Panc1 (cell line): Measurements from ENCODE around the gene CD300LF. TPM values are rescaled to one million over a fixed set of nuclear protein-coding genes. Genes with fewer than 3 reads are reported as not detected.

Source experiments
- ATAC-seq: fragments of 200-7000 bp; cut with Tn5 transposase; 2 replicates; pipeline ENCODE4 v1.9.1; 2020; ENCODE audit warnings: mild to moderate bottlenecking, moderate library complexity
- BruUV-seq: library from RNA; stranded (reverse); fragments of 400-500 nt; replicated peaks from 2 replicates; lab custom pipeline; 2021; lab: Mats Ljungman, UMichigan
- CTCF ChIA-PET: fragments of 300-600 bp; sonication (Branson Sonifier 250); formaldehyde crosslinking; loops from one replicate; lab custom pipeline; 2022; ENCODE audit warnings: antibody characterized with exemption; lab: Charles Lee
- POLR2A ChIA-PET: fragments of 300-600 bp; sonication (Branson Sonifier 250); formaldehyde crosslinking; loops from one replicate; lab custom pipeline; 2022; ENCODE audit warnings: antibody characterized with exemption; lab: Charles Lee
- DNase-seq: peaks from one replicate; pipeline ENCODE4 v3.0.0-alpha.2; 2010; ENCODE audit warnings: low read depth, low spot score
- H3K27ac ChIP-seq: 2 replicates; pipeline ENCODE4 v1.5.1; 2011; ENCODE audit warnings: mild to moderate bottlenecking, low read length, inconsistent platforms
- H3K27me3 ChIP-seq: fragments of 200-500 bp; sonication (Bioruptor generic); 2 replicates; pipeline ENCODE4 v1.6.0; 2014; ENCODE audit warnings: low read length, inconsistent platforms; ENCODE audit not compliant: control insufficient read depth, insufficient read depth
- H3K36me3 ChIP-seq: fragments of 200-500 bp; sonication (Bioruptor generic); 2 replicates; pipeline ENCODE4 v1.5.1; 2014; ENCODE audit warnings: inconsistent platforms, mild to moderate bottlenecking, low read length, moderate library complexity; ENCODE audit not compliant: control insufficient read depth, insufficient read depth
- H3K4me1 ChIP-seq: 2 replicates; pipeline ENCODE4 v1.5.1; 2011; ENCODE audit warnings: inconsistent platforms, mild to moderate bottlenecking, low read length, moderate library complexity; ENCODE audit not compliant: control insufficient read depth, insufficient read depth
- H3K4me3 ChIP-seq, 2 experiments: 2 replicates each; pipeline ENCODE4 v1.5.1; 2011 to 2012; ENCODE audit warnings: low read depth in 2 of 2, low read length in 2 of 2, mild to moderate bottlenecking in 2 of 2, inconsistent platforms in 1 of 2, moderate library complexity in 1 of 2
- H3K9me3 ChIP-seq: fragments of 200-500 bp; sonication (Bioruptor generic); 2 replicates; pipeline ENCODE4 v1.5.1; 2014; ENCODE audit warnings: low read depth, mild to moderate bottlenecking, inconsistent platforms, low read length, moderate library complexity; ENCODE audit not compliant: control insufficient read depth, insufficient read depth
- POLR2AphosphoS5 ChIP-seq: IDR thresholded peaks from 2 replicates; pipeline ENCODE4 v1.6.1; 2012; ENCODE audit warnings: mild to moderate bottlenecking, low read depth, low read length, moderate library complexity
- SIN3A ChIP-seq: IDR thresholded peaks from 2 replicates; pipeline ENCODE4 v1.6.1; 2012; ENCODE audit warnings: low read depth, mild to moderate bottlenecking, low read length, moderate library complexity, borderline replicate concordance; ENCODE audit not compliant: insufficient read depth
- TCF7L2 ChIP-seq: IDR thresholded peaks from 2 replicates; pipeline ENCODE4 v1.6.1; 2011; ENCODE audit warnings: mild to moderate bottlenecking, low read depth, low read length, inconsistent platforms
- in situ Hi-C: cut with HindIII; loops from 2 replicates; pipeline ENCODE4 v1.10.0; 2016; ENCODE audit warnings: low sequenced_read_pairs, low pct_unique_long_range_greater_than_20kb
- intact Hi-C: fragments of 100-400 bp; cut with micrococcal nuclease; formaldehyde crosslinking; loops from one replicate; pipeline ENCODE4 v1.10.0; 2022; ENCODE audit not compliant: unreplicated experiment
- total RNA-seq: library from RNA; stranded (reverse); gene quantifications from one replicate; pipeline ENCODE4 v1.2.1, GENCODE V29; 2021; ENCODE audit not compliant: unreplicated experiment
- TF ChIP-seq, protein P1 (sequence below): fragments of 450-650 bp; IDR thresholded peaks from 2 replicates; pipeline ENCODE4 v1.5.1; 2017; ENCODE audit warnings: mild to moderate bottlenecking
- TF ChIP-seq, protein P2 (sequence below), 2 experiments: IDR thresholded peaks; 2 replicates each; pipeline ENCODE4 v1.6.1; 2011 to 2012; ENCODE audit warnings: low read depth in 2 of 2, control low read depth in 1 of 2, low read length in 1 of 2, mild to moderate bottlenecking in 1 of 2, moderate library complexity in 1 of 2; ENCODE audit not compliant: insufficient read depth in 1 of 2

CD300LF gene
- total RNA-seq, 1 experiment from 2014 or later: not detected

DNA sequence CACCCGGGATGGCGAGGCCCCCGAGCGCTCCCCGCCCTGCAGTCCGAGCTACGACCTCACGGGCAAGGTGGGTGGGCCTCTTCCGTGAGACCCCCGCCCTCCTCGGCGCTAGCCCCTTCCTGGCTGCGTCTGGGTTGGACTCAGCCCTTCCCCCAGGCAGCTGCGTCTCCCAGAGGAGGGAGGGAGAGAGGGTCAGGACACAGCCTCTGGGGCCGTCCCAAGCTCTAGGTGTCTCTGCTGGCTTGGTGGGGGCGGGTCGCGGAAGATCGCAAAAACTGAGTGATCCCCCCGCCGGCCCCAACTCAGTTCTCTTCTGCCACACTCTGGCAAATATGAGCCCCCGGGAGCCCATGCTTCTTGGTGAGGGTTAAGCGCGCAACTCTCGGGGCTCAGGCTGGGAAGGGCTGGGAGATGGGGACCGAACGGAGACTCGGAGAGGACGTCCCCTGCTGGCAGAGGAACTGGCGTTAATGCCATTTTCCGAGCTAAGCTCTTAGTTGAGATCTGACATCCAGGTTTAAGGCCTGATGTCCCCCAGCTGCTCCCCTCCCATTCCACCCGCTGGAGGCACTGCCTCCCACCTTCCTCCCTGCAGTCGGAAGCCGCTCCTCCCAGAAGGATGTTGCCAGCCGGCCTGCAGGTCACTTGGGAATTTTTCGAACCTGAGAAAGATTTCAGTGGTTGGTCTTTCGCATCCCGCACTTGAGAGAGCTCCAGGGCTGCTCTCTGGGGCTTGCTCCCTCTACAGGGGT, 24.8 kb upstream of the CD300LF start:
- Histone ChIP-seq H3K4me1 (peaks cover 7% of the 10 kb centered on the region), H3K4me3 (peak overlapping the region; percentile 28 to 53), H3K27ac (no peak overlapping the region), H3K9me3 (no peaks in the 10 kb centered on the region), H3K36me3 (no peaks in the 10 kb centered on the region), H3K27me3 (0 out of 2 replicates have a peak, but pooled peaks cover 3% of the 10 kb centered on the region)
- TF ChIP-seq, protein P1, sequence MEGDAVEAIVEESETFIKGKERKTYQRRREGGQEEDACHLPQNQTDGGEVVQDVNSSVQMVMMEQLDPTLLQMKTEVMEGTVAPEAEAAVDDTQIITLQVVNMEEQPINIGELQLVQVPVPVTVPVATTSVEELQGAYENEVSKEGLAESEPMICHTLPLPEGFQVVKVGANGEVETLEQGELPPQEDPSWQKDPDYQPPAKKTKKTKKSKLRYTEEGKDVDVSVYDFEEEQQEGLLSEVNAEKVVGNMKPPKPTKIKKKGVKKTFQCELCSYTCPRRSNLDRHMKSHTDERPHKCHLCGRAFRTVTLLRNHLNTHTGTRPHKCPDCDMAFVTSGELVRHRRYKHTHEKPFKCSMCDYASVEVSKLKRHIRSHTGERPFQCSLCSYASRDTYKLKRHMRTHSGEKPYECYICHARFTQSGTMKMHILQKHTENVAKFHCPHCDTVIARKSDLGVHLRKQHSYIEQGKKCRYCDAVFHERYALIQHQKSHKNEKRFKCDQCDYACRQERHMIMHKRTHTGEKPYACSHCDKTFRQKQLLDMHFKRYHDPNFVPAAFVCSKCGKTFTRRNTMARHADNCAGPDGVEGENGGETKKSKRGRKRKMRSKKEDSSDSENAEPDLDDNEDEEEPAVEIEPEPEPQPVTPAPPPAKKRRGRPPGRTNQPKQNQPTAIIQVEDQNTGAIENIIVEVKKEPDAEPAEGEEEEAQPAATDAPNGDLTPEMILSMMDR: peak; percentile 77
- TF ChIP-seq, protein P2, sequence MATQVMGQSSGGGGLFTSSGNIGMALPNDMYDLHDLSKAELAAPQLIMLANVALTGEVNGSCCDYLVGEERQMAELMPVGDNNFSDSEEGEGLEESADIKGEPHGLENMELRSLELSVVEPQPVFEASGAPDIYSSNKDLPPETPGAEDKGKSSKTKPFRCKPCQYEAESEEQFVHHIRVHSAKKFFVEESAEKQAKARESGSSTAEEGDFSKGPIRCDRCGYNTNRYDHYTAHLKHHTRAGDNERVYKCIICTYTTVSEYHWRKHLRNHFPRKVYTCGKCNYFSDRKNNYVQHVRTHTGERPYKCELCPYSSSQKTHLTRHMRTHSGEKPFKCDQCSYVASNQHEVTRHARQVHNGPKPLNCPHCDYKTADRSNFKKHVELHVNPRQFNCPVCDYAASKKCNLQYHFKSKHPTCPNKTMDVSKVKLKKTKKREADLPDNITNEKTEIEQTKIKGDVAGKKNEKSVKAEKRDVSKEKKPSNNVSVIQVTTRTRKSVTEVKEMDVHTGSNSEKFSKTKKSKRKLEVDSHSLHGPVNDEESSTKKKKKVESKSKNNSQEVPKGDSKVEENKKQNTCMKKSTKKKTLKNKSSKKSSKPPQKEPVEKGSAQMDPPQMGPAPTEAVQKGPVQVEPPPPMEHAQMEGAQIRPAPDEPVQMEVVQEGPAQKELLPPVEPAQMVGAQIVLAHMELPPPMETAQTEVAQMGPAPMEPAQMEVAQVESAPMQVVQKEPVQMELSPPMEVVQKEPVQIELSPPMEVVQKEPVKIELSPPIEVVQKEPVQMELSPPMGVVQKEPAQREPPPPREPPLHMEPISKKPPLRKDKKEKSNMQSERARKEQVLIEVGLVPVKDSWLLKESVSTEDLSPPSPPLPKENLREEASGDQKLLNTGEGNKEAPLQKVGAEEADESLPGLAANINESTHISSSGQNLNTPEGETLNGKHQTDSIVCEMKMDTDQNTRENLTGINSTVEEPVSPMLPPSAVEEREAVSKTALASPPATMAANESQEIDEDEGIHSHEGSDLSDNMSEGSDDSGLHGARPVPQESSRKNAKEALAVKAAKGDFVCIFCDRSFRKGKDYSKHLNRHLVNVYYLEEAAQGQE (IDR thresholded peaks at IDR 0.05; ENCODE audit: insufficient read depth in 1 of 2, low read depth in 2 of 2, low read length in 1 of 2): no peak
- TF ChIP-seq TCF7L2: no peak
- TF ChIP-seq POLR2AphosphoS5: no peak
- no peak for TF ChIP-seq SIN3A
- in situ Hi-C loops (no loop called here), intact Hi-C loops (loop anchor here (1.0 to 5.0 kb wide), 2 partner anchors 80 to 170 kb away; partner anchors contain the start of gene CD300H)
- no TSS peak for BruUV-seq
- CTCF ChIA-PET: interaction anchor here (0.5 to 3.6 kb wide), 7 partner anchors 10 to 80 kb away, joined by 3 to 103 read pairs (median 5); no protein-coding TSS in a partner anchor
- POLR2A ChIA-PET: interaction anchor here (0.6 kb wide), 1 partner anchor 113 kb away, joined by 8 read pairs; no protein-coding TSS in a partner anchor
- ATAC-seq (peak; percentile 52), DNase-seq (no peak)

DNA sequence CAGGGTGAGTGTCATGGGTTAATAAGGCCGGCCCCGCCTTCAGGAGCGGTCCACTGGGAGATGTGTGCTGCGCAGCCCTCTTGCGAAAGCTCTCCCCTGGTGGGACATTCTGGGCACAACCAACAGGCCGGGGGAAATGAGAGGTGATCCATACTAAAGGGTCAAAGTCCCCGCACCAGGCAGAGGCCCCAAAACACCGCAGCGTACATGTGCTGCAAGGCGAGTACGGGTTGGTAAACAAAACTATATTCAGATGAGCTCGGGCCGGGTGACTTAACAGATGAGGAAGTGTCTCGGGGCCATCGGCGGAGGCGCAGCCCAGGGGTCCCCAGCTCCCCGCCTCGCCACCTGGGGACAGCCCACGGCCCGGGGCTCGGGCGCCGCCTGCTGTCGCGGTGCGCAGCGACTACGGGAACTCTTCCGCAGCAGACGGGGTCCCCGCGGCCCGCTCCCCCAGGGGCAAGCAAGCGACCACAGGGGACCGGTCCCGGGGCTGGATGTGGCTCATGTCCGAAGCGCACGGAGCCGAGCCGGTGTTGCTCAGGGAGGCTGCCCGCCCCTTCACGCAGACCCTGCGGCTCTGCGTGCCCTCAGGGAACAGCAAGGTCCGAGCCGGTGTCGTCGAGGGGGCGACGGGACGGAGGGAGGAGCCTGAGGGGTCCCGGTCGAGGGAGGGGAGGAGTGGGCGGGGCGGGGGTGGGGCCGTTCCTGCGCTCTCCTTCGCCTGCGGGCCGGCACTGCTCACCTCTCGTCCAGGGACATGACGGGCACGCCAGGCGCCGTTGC, 24.0 kb upstream of the CD300LF start, which contains the start of gene RAB37:
RAB37 (plus strand) TSS at position 744 of the 786 bp plus-strand sequence; CDS start at position 761, 17 bp downstream.
- TF ChIP-seq, protein P1: peak; percentile 85
- TF ChIP-seq SIN3A: no peak
- ATAC-seq: peak; percentile 57
- CTCF ChIA-PET: interaction anchor here (0.7 to 3.6 kb wide), 6 partner anchors 9 to 171 kb away, joined by 3 to 103 read pairs (median 4); no protein-coding TSS in a partner anchor
- BruUV-seq: no TSS peak
- Histone ChIP-seq H3K9me3 (no peaks in the 10 kb centered on the region), H3K36me3 (no peaks in the 10 kb centered on the region), H3K4me1 (peaks cover 7% of the 10 kb centered on the region), H3K27me3 (0 out of 2 replicates have a peak, but pooled peaks cover 3% of the 10 kb centered on the region), H3K27ac (no peak within 1 kb of the TSS), H3K4me3 (peak within 1 kb of the TSS; percentile 28 to 53)
- POLR2A ChIA-PET: interaction anchor here (0.6 kb wide), 2 partner anchors 33 to 114 kb away, joined by 6 to 8 read pairs; no protein-coding TSS in a partner anchor
- in situ Hi-C loops (no loop called here), intact Hi-C loops (loop anchor here (1.0 to 5.0 kb wide), 2 partner anchors 79 to 169 kb away; partner anchors contain the start of gene CD300H)
- no peak for DNase-seq
